ENCODE results near the gene CREG1. TPM values are rescaled to one million over a fixed set of nuclear protein-coding genes. Genes with fewer than 3 reads are reported as not detected.
A peak's percentile ranks its signal among the peaks of the same experiment; 100 is the strongest.

The CREG1 gene
- total RNA-seq, 2 experiments from 2014 or later = 8.0 to 8.2 TPM

DNA sequence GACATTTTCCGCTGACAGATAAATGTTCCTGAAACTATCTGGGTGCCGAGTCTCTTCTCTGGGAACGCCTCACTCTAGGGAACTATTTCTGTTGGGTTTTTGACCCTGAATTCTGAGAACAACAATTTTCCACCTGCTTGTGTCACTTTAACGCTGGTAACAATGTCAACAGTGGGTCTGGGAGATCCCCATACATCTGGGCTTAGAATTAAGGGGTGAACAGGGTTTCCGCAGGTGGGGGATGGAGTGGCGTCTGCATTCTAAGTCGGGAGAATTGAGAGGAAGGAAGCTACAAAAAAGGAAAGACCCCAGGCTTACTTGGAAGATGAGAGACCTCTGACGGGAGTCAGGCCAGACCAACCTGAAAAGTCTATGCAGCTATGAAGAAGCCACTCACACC lies 44.0 kb downstream of the CREG1 start:
- no peak for DNase-seq
- CTCF ChIA-PET = interaction anchor here (0.6 to 1.6 kb wide), 4 partner anchors 9 to 42 kb away, joined by 3 to 6 read pairs (median 4); no protein-coding TSS in a partner anchor
- POLR2A ChIA-PET = no interaction called here
- H3K4me3 Mint-ChIP-seq = peak overlapping the region; percentile 17
- H3K36me3 Mint-ChIP-seq (ENCODE audit: low read depth) = peaks cover 80% of the 10 kb centered on the region
- peak overlapping the region; percentile 76 for H3K27ac Mint-ChIP-seq
- no peaks in the 10 kb centered on the region for H3K27me3 Mint-ChIP-seq
- peaks cover 83% of the 10 kb centered on the region for H3K4me1 Mint-ChIP-seq
- no peaks in the 10 kb centered on the region for H3K9me3 Mint-ChIP-seq

DNA sequence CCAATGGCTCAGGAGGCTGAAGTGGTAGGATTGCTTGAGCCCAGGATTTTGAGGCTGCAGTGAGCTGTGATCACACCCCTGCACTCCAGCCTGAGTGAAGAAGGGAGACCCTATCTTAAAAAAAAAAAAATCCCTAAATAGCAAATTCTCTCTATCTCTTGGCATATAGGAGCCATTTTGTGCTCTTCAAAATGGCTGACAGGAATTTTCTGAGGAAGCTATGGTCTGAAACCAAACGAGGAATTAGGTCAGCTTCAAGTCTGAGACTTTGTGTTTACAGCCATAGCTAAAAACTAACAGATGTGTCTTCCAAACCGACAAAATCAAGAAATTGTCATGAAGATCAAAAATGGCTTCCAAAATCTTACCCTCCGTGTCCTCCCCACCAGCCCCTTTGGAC lies 45.8 kb downstream of the CREG1 start:
- H3K4me1 Mint-ChIP-seq = peaks cover 89% of the 10 kb centered on the region
- H3K27me3 Mint-ChIP-seq = no peaks in the 10 kb centered on the region
- POLR2A ChIA-PET = no interaction called here
- no peaks in the 10 kb centered on the region for H3K9me3 Mint-ChIP-seq
- CTCF ChIA-PET = interaction anchor here (0.6 to 1.9 kb wide), 9 partner anchors 8 to 208 kb away, joined by 3 to 10 read pairs (median 3); no protein-coding TSS in a partner anchor
- no peak for DNase-seq
- H3K4me3 Mint-ChIP-seq = no peak overlapping the region
- H3K27ac Mint-ChIP-seq = no peak overlapping the region
- H3K36me3 Mint-ChIP-seq (ENCODE audit: low read depth) = peaks cover 86% of the 10 kb centered on the region

DNA sequence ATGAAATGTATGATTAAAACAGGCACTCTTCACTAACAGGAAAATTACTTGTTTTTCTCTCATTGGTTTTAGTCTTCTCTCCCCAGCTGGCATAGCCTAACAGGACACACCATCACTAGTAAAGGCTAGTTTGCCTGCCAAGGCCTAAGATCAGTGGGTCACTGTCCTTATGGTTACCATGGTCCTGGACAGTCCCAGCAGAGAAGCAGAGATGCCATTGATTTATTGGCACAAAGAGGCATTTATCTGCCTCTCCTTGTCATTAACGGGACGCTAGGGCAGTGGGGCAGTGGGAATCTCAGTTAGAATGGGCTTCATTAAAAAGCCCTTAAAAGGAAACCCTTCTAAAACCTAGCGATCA lies 49.1 kb downstream of the CREG1 start:
- DNase-seq = no peak
- Mint-ChIP-seq H3K27ac (peak overlapping the region; percentile 68), H3K4me3 (no peak overlapping the region), H3K36me3 (ENCODE audit: low read depth) (peaks cover 87% of the 10 kb centered on the region), H3K27me3 (no peaks in the 10 kb centered on the region), H3K4me1 (peaks cover 89% of the 10 kb centered on the region), H3K9me3 (no peaks in the 10 kb centered on the region)
- POLR2A ChIA-PET = interaction anchor here (0.6 kb wide), 1 partner anchor 11 kb away, joined by 4 read pairs; no protein-coding TSS in a partner anchor
- CTCF ChIA-PET = interaction anchor here (1.3 to 1.4 kb wide), 2 partner anchors 12 to 16 kb away, joined by 5 read pairs; no protein-coding TSS in a partner anchor

- Mint-ChIP-seq H3K9me3 (no peaks in the 10 kb centered on the region), H3K27ac (no peak overlapping the region), H3K4me1 (peaks cover 91% of the 10 kb centered on the region), H3K36me3 (ENCODE audit: low read depth) (peaks cover 87% of the 10 kb centered on the region), H3K27me3 (no peaks in the 10 kb centered on the region), H3K4me3 (no peak overlapping the region)
- ChIA-PET CTCF (no interaction called here), POLR2A (interaction anchor here (0.6 kb wide), 1 partner anchor 12 kb away, joined by 4 read pairs; no protein-coding TSS in a partner anchor)
- no peak for DNase-seq
Observed at GRCh38 chr1:167503626-167504466, 49.7 kb downstream of the CREG1 start.

- DNase-seq = no peak
- Mint-ChIP-seq H3K9me3 (no peaks in the 10 kb centered on the region), H3K27me3 (no peaks in the 10 kb centered on the region), H3K4me1 (peaks cover 92% of the 10 kb centered on the region), H3K36me3 (ENCODE audit: low read depth) (peaks cover 86% of the 10 kb centered on the region), H3K27ac (no peak overlapping the region), H3K4me3 (peak overlapping the region; percentile 51)
- POLR2A ChIA-PET = no interaction called here
- CTCF ChIA-PET = interaction anchor here (0.9 to 1.2 kb wide), 2 partner anchors 15 to 47 kb away, joined by 4 to 7 read pairs; no protein-coding TSS in a partner anchor
Observed at GRCh38 chr1:167502719-167503462, 50.7 kb downstream of the CREG1 start.

DNA sequence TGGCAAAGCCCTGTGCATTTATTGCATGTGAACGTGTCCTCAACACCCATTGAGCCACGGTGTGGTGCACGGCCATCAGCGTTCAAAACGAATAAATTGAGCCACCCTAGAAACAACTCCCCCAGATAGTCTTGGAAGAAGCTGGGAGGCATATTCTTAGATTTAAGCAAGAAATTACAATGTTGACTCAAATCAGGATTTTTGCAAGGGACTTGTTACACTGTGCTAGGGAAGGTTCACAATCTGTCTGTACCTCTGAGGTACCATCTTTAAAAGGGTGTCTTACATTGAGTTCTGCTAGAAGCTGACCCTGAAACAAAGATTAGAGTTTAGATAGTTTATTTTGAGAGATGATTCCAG lies 51.4 kb downstream of the CREG1 start:
- Mint-ChIP-seq H3K9me3 (no peaks in the 10 kb centered on the region), H3K27ac (peak overlapping the region; percentile 86), H3K27me3 (no peaks in the 10 kb centered on the region), H3K4me3 (peak overlapping the region; percentile 51), H3K36me3 (ENCODE audit: low read depth) (peaks cover 86% of the 10 kb centered on the region), H3K4me1 (peaks cover 92% of the 10 kb centered on the region)
- ChIA-PET CTCF (interaction anchor here (1.2 kb wide), 3 partner anchors 13 to 46 kb away, joined by 3 to 4 read pairs (median 4); no protein-coding TSS in a partner anchor), POLR2A (no interaction called here)
- DNase-seq = no peak

DNA sequence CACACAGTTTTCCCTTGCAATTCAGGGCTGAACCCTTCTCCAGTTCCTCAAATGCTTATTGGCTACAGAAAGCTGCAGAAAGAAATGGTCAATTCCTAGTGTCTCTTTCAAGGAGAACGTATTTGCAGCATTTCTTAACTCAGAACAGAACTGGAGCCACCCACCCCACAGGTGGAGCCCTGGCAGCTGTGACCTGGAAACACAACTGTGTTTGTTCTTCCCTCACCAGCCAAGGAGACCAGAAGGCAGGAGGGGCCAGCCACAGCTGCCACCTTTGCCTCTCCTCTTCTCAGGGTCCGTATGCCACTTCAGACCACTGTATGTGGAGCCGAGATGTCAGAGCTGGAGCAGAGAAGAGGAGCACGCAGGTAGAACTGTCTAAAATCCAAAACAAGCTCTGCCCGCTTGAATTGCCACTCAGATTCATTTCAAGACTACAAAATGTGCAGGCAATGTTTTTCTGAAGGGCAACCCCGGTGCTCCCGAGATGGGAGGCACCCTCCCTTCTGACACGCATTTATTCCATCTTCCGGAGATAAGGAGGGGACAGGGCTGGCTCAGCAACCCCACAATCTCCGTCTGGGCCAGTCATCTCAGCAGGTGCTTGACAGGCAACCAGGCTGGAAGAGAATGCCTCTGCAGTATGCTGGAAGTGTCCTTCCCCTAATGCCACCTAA lies 51.9 kb downstream of the CREG1 start:
- ChIA-PET POLR2A (no interaction called here), CTCF (interaction anchor here (1.1 to 1.2 kb wide), 4 partner anchors 13 to 279 kb away, joined by 3 to 4 read pairs (median 4); no protein-coding TSS in a partner anchor)
- Mint-ChIP-seq H3K9me3 (no peaks in the 10 kb centered on the region), H3K27me3 (no peaks in the 10 kb centered on the region), H3K4me3 (peak overlapping the region; percentile 51), H3K4me1 (peaks cover 94% of the 10 kb centered on the region), H3K27ac (peak overlapping the region; percentile 86), H3K36me3 (ENCODE audit: low read depth) (peaks cover 85% of the 10 kb centered on the region)
- DNase-seq = no peak

DNA sequence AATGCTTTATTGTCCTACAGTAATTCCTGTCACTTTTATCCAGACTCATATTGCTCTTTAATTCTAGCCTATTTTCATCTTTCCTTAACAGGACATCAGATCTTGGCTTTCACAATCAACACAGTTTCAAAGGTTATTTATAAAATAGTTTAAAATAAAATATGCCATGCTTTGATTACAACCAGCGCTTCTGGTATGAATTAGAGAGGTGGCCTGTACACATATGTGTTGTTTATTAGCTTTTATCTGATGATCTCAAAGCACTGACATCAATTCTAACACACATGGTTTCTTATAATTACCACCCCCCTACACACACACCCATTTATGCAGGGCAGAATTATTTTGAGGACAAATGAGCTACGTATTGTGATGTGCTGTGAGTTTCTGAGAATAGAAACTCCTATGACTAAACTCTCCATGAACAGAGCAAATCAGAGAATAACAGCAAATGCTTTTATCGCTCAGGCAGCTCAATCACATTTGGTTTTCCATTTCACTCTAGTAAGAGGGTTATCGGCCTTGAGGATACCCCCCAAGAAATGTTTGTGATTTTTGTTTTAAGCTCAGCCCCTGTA lies 53.2 kb downstream of the CREG1 start:
- ChIA-PET CTCF (interaction anchor here (0.7 to 1.8 kb wide), 11 partner anchors 8 to 277 kb away, joined by 3 to 6 read pairs (median 3); no protein-coding TSS in a partner anchor), POLR2A (interaction anchor here (1.0 to 1.2 kb wide), 3 partner anchors 15 to 44 kb away, joined by 3 to 5 read pairs (median 5); no protein-coding TSS in a partner anchor)
- Mint-ChIP-seq H3K36me3 (ENCODE audit: low read depth) (peaks cover 91% of the 10 kb centered on the region), H3K27ac (peak overlapping the region; percentile 86), H3K9me3 (no peaks in the 10 kb centered on the region), H3K27me3 (no peaks in the 10 kb centered on the region), H3K4me1 (peaks cover 97% of the 10 kb centered on the region), H3K4me3 (peak overlapping the region; percentile 56)
- DNase-seq = no peak

DNA sequence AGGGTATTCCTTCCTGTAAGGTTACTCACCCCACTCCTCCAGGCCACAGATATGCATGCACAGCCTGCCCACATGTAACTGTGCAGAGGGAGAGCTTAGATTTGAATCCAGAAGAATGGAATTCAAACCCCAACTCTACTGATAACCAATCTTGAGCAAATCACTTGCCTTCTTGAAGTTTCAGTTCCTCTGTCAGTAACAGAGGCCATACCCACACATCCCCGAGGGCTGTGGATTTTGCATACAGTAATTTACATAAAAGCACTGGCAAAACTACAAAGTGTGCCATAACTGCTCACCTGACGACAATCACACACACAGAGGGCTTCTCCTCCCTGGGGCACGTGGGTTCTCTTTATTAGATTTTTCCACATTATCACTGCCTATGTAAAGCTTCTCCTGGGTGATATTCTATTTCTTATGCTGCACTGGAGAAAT lies 53.9 kb downstream of the CREG1 start:
- peak; percentile 57 for DNase-seq

GRCh38 chr1:167499106-167499505 lies 54.5 kb downstream of the CREG1 start:
- POLR2A ChIA-PET = interaction anchor here (1.0 kb wide), 1 partner anchor 279 kb away, joined by 3 read pairs; the partner anchor contains the start of gene POU2F1
- Mint-ChIP-seq H3K27ac (peak overlapping the region; percentile 77), H3K27me3 (no peaks in the 10 kb centered on the region), H3K9me3 (no peaks in the 10 kb centered on the region), H3K4me3 (peak overlapping the region; percentile 33), H3K36me3 (ENCODE audit: low read depth) (peaks cover 94% of the 10 kb centered on the region), H3K4me1 (peaks cover 97% of the 10 kb centered on the region)
- DNase-seq = no peak
- CTCF ChIA-PET = interaction anchor here (0.7 to 2.1 kb wide), 12 partner anchors 9 to 279 kb away, joined by 3 to 6 read pairs (median 3); partner anchors contain the start of gene CD247

More for the DNA sequence above, 53.9 kb downstream of the CREG1 start:
- ChIA-PET CTCF (interaction anchor here (0.7 to 2.1 kb wide), 13 partner anchors 9 to 279 kb away, joined by 3 to 6 read pairs (median 3); partner anchors contain the start of gene CD247), POLR2A (interaction anchor here (1.0 to 1.1 kb wide), 2 partner anchors 15 to 279 kb away, joined by 3 to 5 read pairs; partner anchors contain the start of gene POU2F1)
- peak overlapping the region; percentile 33 for H3K4me3 Mint-ChIP-seq
- no peaks in the 10 kb centered on the region for H3K9me3 Mint-ChIP-seq
- peak overlapping the region; percentile 77 for H3K27ac Mint-ChIP-seq
- peaks cover 97% of the 10 kb centered on the region for H3K4me1 Mint-ChIP-seq
- peaks cover 93% of the 10 kb centered on the region for H3K36me3 Mint-ChIP-seq (ENCODE audit: low read depth)
- no peaks in the 10 kb centered on the region for H3K27me3 Mint-ChIP-seq

- POLR2A ChIA-PET = no interaction called here
- peaks cover 87% of the 10 kb centered on the region for H3K36me3 Mint-ChIP-seq (ENCODE audit: low read depth)
- no peaks in the 10 kb centered on the region for H3K27me3 Mint-ChIP-seq
- no peak overlapping the region for H3K4me3 Mint-ChIP-seq
- peaks cover 96% of the 10 kb centered on the region for H3K4me1 Mint-ChIP-seq
- H3K9me3 Mint-ChIP-seq = no peaks in the 10 kb centered on the region
- no peak overlapping the region for H3K27ac Mint-ChIP-seq
- no peak for DNase-seq
- CTCF ChIA-PET = interaction anchor here (0.9 to 1.1 kb wide), 2 partner anchors 8 to 41 kb away, joined by 3 to 4 read pairs; no protein-coding TSS in a partner anchor
Observed at GRCh38 chr1:167496797-167497619, 56.6 kb downstream of the CREG1 start.

Data from activated CD4-positive, alpha-beta T cell treated with anti-CD3 and anti-CD28 coated beads, Interleukin-2, amount 10 ng/mL, durations not matched to agents 7 days and 5 days (primary cell).